SU-DHL-6 (cell line): Measurements from ENCODE around the gene DAPK1.

Experiments
- H2AFZ ChIP-seq: fragments of 200-600 bp; sonication (generic); 2 replicates; pipeline ENCODE4 v1.6.1; 2014; ENCODE audit warnings: low read depth, mild to moderate bottlenecking, moderate library complexity, mixed read lengths, antibody characterized with exemption, low read length; ENCODE audit not compliant: severe bottlenecking
- H3F3A ChIP-seq: fragments of 200-600 bp; shearing (Covaris generic); 2 replicates; pipeline ENCODE4 v1.6.0; 2016; ENCODE audit warnings: antibody characterized with exemption, mild to moderate bottlenecking; ENCODE audit not compliant: insufficient read depth
- H3K27ac ChIP-seq: fragments of 200-600 bp; sonication (generic); 2 replicates; pipeline ENCODE4 v1.5.1; 2016; ENCODE audit warnings: low read depth, mild to moderate bottlenecking, low read length, moderate library complexity, mixed read lengths
- H3K27me3 ChIP-seq: fragments of 200-600 bp; sonication (generic), shearing (Covaris generic); 2 replicates; pipeline ENCODE4 v1.6.0; 2014; ENCODE audit warnings: mild to moderate bottlenecking, low read length
- H3K36me3 ChIP-seq: fragments of 200-600 bp; sonication (generic); 2 replicates; pipeline ENCODE4 v1.6.1; 2014; ENCODE audit warnings: mild to moderate bottlenecking, low read length, mixed read lengths
- H3K4me2 ChIP-seq: fragments of 300-600, 200-600 bp; shearing (Covaris generic), sonication (generic); 2 replicates; pipeline ENCODE4 v1.6.0; 2014; ENCODE audit warnings: low read length, low read depth, mild to moderate bottlenecking; ENCODE audit not compliant: poor library complexity, severe bottlenecking
- H3K4me3 ChIP-seq: fragments of 200-600 bp; sonication (generic); 2 replicates; pipeline ENCODE4 v1.5.1; 2014; ENCODE audit warnings: antibody characterized with exemption, low read length, mild to moderate bottlenecking, mixed read lengths; ENCODE audit not compliant: insufficient read depth, poor library complexity, severe bottlenecking
- H3K79me2 ChIP-seq: fragments of 200-600 bp; sonication (generic); 2 replicates; pipeline ENCODE4 v1.6.1; 2014; ENCODE audit warnings: mild to moderate bottlenecking, low read length, moderate library complexity; ENCODE audit not compliant: insufficient read depth
- H3K9ac ChIP-seq: fragments of 200-600 bp; sonication (generic); 2 replicates; pipeline ENCODE4 v1.7.0; 2014; ENCODE audit warnings: mild to moderate bottlenecking, low read length
- H3K9me2 ChIP-seq: fragments of 200-600 bp; sonication (generic); replicated peaks from 2 replicates; pipeline ENCODE4 v1.6.1; 2014; ENCODE audit warnings: low read length; ENCODE audit not compliant: insufficient read depth
- H3K9me3 ChIP-seq: fragments of 200-600 bp; sonication (generic); 2 replicates; pipeline ENCODE4 v1.6.1; 2014; ENCODE audit warnings: low read length, mixed read lengths; ENCODE audit not compliant: insufficient read depth
- H4K20me1 ChIP-seq: fragments of 200-600 bp; sonication (generic); 2 replicates; pipeline ENCODE4 v1.6.1; 2014; ENCODE audit warnings: low read depth, mild to moderate bottlenecking, antibody characterized with exemption, low read length, moderate library complexity, mixed read lengths
- EZH2phosphoT487 ChIP-seq: fragments of 200-600 bp; sonication (generic), shearing (Covaris generic); conservative IDR thresholded peaks from 2 replicates; pipeline ENCODE4 v1.6.1; 2018; ENCODE audit warnings: mild to moderate bottlenecking, antibody characterized with exemption, low read length, moderate library complexity, mixed read lengths
- TF ChIP-seq, protein P1 (sequence below): fragments of 200-600 bp; sonication (generic); IDR thresholded peaks from one replicate; pipeline ENCODE4 v1.5.1; 2017; ENCODE audit warnings: antibody characterized with exemption, mild to moderate bottlenecking, low read length, moderate library complexity; ENCODE audit not compliant: insufficient read depth, poor library complexity, severe bottlenecking

Gene DAPK1

DNA sequence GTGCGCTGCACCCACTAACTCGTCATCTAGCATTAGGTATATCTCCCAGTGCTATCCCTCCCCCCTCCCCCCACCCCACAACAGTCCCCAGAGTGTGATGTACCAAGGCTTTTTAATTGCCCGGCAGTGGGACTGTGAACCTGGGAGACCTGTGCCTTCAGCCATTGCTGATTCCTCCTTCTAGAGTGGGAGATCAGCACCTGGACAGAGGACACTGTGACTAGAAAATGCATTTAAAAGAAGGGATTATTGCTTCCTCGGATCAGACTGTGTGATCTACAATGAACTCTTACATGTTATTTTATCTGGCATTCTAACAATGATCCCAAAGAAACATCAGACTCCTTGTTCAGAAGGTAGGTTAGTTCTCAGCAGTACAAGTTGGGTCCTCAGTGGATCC lies 254.2 kb downstream of the DAPK1 start:
- Histone ChIP-seq H3K27me3 (no peaks in the 10 kb centered on the region), H3K9ac (no peak overlapping the region), H3F3A (no peaks in the 10 kb centered on the region), H3K36me3 (no peaks in the 10 kb centered on the region), H3K9me3 (no peaks in the 10 kb centered on the region), H3K79me2 (no peaks in the 10 kb centered on the region), H3K4me2 (no peak overlapping the region), H3K27ac (no peak overlapping the region), H4K20me1 (no peaks in the 10 kb centered on the region), H3K9me2 (no peaks in the 10 kb centered on the region), H3K4me3 (no peak overlapping the region), H2AFZ (no peak overlapping the region)
- no peak for TF ChIP-seq EZH2phosphoT487
- TF ChIP-seq, protein P1, sequence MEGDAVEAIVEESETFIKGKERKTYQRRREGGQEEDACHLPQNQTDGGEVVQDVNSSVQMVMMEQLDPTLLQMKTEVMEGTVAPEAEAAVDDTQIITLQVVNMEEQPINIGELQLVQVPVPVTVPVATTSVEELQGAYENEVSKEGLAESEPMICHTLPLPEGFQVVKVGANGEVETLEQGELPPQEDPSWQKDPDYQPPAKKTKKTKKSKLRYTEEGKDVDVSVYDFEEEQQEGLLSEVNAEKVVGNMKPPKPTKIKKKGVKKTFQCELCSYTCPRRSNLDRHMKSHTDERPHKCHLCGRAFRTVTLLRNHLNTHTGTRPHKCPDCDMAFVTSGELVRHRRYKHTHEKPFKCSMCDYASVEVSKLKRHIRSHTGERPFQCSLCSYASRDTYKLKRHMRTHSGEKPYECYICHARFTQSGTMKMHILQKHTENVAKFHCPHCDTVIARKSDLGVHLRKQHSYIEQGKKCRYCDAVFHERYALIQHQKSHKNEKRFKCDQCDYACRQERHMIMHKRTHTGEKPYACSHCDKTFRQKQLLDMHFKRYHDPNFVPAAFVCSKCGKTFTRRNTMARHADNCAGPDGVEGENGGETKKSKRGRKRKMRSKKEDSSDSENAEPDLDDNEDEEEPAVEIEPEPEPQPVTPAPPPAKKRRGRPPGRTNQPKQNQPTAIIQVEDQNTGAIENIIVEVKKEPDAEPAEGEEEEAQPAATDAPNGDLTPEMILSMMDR, result no peak

DNA sequence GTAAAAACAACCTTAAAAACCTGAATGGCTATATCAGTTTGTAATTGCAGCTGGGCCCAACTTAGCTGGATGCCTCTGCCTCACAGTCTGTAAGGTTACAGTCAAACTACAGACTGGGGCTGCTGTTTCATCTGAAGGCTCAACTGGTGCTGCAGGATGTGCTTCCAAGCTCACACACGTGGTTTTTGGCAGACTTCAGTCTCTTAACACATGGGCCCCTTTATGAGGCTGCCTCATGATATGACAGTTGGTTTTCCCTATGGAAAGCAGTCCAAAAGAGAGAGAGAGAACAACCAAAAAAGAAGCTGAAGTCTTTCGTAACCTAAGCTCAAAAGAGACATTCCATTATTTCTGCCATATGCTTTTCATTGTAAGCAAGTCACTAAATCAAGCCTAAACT lies 255.6 kb downstream of the DAPK1 start:
- no peaks in the 10 kb centered on the region for H3K79me2 ChIP-seq
- H3K9me2 ChIP-seq, result no peaks in the 10 kb centered on the region
- no peak overlapping the region for H2AFZ ChIP-seq
- H3K27me3 ChIP-seq, result no peaks in the 10 kb centered on the region
- H3K9me3 ChIP-seq, result no peaks in the 10 kb centered on the region
- no peaks in the 10 kb centered on the region for H3F3A ChIP-seq
- no peak overlapping the region for H3K27ac ChIP-seq
- no peak overlapping the region for H3K9ac ChIP-seq
- no peaks in the 10 kb centered on the region for H4K20me1 ChIP-seq
- TF ChIP-seq EZH2phosphoT487, result no peak
- TF ChIP-seq, protein P1, result no peak
- no peaks in the 10 kb centered on the region for H3K36me3 ChIP-seq
- no peak overlapping the region for H3K4me3 ChIP-seq
- no peak overlapping the region for H3K4me2 ChIP-seq
